HUES6 (cell line): Measurements from ENCODE around the gene TMEM121.

Source experiments
- H3K27ac ChIP-seq: 2 replicates; pipeline ENCODE4 v1.7.0; 2013; ENCODE audit warnings: low read depth, mild to moderate bottlenecking, low read length, inconsistent platforms
- H3K27me3 ChIP-seq: 2 replicates; pipeline ENCODE4 v1.6.1; 2013; ENCODE audit warnings: low read length; ENCODE audit not compliant: control insufficient read depth, insufficient read depth
- H3K36me3 ChIP-seq: 2 replicates; pipeline ENCODE4 v1.6.1; 2013; ENCODE audit warnings: low read length; ENCODE audit not compliant: control insufficient read depth, insufficient read depth
- H3K4me1 ChIP-seq: 2 replicates; pipeline ENCODE4 v1.6.1; 2013; ENCODE audit warnings: low read length; ENCODE audit not compliant: control insufficient read depth, insufficient read depth
- H3K4me3 ChIP-seq: 2 replicates; pipeline ENCODE4 v1.5.1; 2013; ENCODE audit warnings: low read depth, low read length
- H3K9ac ChIP-seq: one replicate; pipeline ENCODE4 v1.6.1; 2013; ENCODE audit warnings: mild to moderate bottlenecking, low read length
- H3K9me3 ChIP-seq: 2 replicates; pipeline ENCODE4 v1.6.1; 2013; ENCODE audit warnings: low read depth, low read length; ENCODE audit not compliant: control insufficient read depth, insufficient read depth

The TMEM121 gene

DNA sequence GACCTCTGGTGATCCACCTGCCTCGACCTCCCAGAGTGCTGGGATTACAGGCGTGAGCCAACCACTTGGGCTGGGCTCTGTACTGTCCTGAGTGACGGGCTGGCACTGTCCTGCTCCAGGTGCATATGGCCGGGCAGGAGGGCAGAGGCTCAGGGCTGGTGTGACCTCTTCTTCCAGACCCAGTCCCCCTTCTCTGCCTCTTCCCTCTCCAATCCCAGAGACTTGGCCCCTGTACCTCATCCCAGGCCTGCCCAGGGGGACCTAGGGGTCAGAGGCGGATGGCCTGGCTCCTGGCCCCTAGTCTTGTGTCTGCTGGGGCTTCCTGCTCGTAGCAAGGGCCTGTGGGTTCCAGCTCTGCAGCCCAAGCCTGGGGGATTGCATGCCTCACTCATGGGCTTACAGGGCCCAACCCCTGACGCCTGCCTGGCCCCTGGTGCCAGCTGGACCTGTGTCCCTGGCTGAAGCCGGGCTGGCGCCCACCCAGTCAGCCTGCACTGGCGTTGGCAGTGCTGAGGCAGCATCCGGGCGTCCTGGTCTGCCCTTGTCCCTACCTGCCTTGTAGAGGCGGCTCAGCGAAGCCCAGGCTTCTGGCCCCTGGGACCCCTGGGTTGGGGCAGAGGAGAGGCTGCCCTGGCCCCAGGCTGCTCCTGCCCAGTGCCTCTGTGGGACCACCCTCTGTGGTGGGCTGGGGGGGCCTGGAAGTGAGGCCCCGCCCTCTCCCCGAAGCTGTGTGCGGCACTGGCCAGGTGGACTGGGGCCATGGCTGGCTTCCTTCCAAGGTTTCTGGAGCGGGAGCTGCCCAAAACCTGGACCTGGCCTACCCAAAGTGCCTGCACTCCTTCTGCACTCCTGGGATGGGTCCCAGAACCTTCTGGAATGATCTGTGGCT lies 31.0 kb upstream of the TMEM121 start:
- Histone ChIP-seq H3K36me3 (peaks cover 6% of the 10 kb centered on the region; the same call in 1 of the 2 replicates), H3K4me1 (peaks cover 7% of the 10 kb centered on the region; the same call in 1 of the 2 replicates)

DNA sequence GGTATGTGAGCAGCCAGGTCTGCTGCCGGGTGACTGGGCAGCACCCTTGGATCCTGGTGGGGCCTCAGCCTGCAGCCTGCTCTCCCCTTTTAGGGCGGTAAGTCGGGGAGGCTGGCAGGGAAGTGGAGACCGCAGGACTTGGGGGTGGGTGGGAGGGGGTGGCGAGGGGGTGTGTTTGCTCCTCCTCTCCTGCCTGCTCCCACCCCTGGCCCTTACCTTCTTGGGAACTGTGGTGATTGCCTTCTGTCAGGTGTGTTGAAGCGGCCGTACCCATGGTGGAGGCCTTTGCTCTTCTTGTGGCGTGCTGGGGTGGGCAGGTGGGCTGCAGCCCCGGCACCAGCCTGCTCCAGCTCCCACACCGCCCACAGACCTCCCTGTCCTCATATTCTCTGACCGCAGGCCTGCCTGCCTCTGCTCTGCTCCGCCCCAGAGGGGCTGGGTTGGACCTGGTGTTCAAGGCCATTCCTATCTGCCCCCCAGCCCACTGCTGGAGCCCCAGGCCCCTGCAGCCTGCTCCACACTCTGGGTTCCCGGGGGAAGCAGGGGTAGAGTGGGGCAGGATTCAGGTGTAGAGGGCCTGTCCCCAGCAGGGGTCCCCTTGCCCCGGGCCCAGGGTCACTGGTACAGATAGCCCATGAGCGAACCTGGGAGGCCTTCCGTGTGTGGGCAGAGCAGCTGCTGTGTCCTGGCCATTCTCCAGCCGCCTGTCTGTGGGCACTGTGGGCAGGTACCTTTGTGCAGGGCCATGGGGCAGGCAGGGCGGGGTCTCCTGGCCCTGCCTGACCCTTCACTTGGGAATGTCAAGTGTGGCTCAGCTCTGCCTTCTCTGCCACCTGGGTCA lies 30.2 kb upstream of the TMEM121 start:
- H3K27me3 ChIP-seq: no peaks in the 10 kb centered on the region
- no peak overlapping the region for H3K27ac ChIP-seq
- H3K36me3 ChIP-seq: peaks cover 6% of the 10 kb centered on the region; the same call in 1 of the 2 replicates
- H3K9me3 ChIP-seq: no peaks in the 10 kb centered on the region
- no peak overlapping the region for H3K9ac ChIP-seq
- H3K4me3 ChIP-seq: no peak overlapping the region
- peaks cover 10% of the 10 kb centered on the region; the same call in 1 of the 2 replicates for H3K4me1 ChIP-seq

More for the DNA sequence above, 31.0 kb upstream of the TMEM121 start:
- Histone ChIP-seq H3K27me3 (no peaks in the 10 kb centered on the region), H3K9me3 (no peaks in the 10 kb centered on the region), H3K4me3 (no peak overlapping the region), H3K9ac (no peak overlapping the region), H3K27ac (no peak overlapping the region; the same call in 1 of the 2 replicates)

DNA sequence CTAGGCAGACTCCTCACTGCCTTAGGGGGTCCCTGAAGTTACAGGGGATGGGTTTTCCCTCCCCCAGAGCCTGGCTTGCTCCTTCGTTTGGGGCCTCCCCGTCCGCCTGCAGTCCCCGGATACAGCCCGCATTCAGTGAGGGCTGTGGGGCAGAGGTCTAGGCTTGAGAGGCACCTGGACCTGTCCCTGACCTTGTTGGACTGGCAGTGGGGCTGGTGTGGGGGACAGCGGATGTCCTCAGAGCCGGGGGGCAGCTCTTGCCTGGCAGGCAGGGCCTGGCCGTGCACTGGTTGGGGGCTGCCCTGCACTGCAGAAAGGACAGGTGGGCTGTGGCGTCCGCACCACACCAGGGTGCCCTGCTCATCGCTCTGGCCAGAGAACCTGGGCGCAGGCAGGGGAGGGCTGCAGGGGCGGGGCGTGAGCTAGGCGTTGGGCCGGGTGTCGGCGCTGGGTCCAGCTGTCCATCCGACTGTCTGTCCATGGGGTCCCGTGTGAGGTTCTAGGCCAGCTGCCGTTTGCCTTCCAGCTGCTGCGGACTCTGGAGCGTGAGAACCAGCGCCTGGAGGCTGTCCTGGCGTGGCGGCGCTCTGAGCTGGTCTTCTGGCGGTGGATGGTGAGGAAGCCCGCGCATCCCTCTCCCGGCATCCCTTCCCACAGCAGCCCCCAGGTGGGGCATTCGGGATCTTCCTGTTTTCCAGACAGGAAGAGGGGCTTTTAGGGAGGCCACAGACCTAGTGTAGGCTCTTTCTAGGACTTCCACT lies 29.4 kb upstream of the TMEM121 start:
- Histone ChIP-seq H3K9ac (no peak overlapping the region), H3K4me3 (no peak overlapping the region), H3K27ac (no peak overlapping the region), H3K4me1 (peaks cover 7% of the 10 kb centered on the region; the same call in 1 of the 2 replicates), H3K27me3 (no peaks in the 10 kb centered on the region), H3K36me3 (peaks cover 6% of the 10 kb centered on the region; the same call in 1 of the 2 replicates), H3K9me3 (no peaks in the 10 kb centered on the region)

DNA sequence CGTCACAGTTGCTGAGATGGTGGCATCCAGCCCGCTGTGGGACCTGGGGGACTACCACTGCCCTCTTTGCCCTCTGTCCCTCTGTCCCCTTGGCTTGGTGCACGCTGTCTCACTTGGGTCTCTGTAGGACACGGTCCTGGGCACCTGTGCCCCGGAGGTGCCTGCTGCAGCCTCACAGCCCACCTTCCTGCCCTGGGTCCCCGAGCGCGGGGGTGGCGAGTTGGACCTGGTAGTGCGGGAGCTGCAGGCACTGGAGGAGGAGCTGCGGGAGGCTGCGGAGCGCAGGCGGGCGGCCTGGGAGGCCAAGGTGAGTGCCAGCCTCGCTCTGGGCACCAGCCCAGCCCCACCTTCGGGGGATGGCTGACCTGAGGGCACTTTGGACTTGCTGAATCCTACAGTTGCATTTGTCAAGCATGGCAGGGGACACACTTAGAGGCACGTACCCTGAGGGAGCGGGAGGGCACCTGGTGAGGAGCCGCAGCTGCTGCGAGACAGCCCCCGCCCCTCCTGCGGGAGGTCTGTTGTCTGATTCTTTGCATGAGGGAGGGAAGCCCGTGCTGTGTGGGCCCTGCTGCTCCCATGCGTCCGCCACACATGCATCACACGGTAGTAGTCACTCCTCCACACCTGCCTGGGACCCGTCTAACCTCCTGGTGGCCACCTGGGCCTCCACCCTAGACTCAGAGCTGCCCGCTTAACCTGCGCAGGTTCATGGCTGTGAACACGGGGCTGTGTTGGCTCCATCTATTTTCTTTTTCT lies 28.5 kb upstream of the TMEM121 start:
- Histone ChIP-seq H3K9me3 (no peaks in the 10 kb centered on the region; the same call in 1 of the 2 replicates), H3K36me3 (peaks cover 6% of the 10 kb centered on the region; the same call in 1 of the 2 replicates), H3K27me3 (no peaks in the 10 kb centered on the region), H3K4me3 (no peak overlapping the region), H3K4me1 (peaks cover 7% of the 10 kb centered on the region; the same call in 1 of the 2 replicates), H3K9ac (no peak overlapping the region), H3K27ac (no peak overlapping the region)

DNA sequence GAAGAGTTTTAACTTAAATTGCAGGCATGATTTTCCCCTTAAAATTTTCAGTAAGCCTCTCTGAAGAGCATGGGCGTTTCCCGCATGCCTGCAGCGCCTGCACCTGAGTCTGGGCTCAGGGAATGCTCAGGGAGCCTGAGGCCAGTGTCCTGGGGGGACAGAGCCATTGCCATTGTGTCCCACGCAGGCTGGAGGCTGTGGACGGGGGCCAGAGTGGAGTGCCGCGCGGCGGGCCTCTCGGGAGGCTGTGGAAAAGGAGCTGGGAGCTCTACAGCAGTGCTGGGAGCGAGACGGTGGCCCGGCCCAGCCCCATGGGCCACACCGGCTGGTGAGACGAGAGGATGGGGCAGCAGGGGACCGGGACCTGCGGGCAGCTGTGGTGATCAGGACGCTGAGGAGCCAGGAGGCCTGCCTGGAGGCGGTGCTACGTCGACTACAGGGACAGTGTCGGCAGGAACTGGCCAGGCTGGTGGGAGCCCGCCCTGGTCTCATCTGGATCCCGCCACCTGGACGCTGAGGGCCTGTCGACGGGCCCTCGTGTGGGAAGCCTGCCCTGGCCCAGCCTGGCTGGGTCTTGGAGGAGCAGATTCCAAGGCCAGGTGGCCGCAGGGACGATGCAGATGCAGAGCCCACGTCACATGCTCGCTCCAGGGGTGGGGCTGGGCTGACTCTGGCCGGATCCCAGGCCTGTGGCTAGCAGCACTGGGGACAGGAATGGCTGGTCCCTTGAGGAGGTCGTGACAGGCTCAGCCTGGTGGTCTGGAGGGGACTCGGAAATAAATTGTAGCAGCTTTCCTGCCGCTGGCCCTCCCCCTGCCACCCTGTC lies 27.7 kb upstream of the TMEM121 start:
- H3K27ac ChIP-seq: peak overlapping the region; percentile 33; the same call in 1 of the 2 replicates
- no peaks in the 10 kb centered on the region; the same call in 1 of the 2 replicates for H3K9me3 ChIP-seq
- H3K9ac ChIP-seq: no peak overlapping the region
- H3K4me1 ChIP-seq: peaks cover 7% of the 10 kb centered on the region; the same call in 1 of the 2 replicates
- no peak overlapping the region for H3K4me3 ChIP-seq
- no peaks in the 10 kb centered on the region for H3K27me3 ChIP-seq
- peaks cover 3% of the 10 kb centered on the region; the same call in 1 of the 2 replicates for H3K36me3 ChIP-seq

DNA sequence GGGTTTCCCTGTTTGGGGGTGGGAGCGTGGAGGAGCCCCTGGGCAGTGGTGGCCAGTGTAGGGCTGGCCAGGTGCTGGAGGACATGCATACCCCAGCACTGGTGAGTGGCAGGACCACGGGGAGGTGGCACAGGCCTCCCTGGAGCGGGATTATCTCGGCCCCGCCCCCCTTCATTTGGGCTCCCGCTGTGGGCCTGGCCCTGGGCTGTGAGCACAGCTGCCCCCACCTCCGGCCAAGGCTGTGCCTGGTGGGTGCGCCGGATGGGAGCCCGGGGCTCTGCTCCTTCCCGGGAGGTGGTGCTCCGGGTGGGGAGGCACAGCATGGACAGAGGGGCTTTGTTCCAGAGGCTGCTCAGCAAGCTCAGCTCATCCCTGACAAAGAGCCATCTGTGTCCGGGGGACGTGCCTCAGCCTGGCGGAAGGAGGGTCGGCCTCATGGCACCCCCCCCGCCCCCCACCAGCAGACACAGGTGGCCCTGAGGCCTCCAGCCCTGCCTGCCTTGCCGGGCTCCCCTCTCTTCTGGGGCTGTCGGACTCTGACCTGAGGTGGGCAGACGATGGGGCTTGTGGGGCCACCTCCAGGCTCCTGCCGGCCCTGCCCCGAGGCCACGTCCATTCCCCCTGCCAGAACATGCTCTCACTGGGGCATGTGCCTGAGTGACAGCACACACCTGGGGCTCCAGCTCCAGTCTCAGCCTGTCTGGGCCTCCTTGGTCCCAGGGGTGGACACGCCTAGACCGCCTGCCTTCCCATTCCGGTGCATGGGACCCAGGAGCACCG lies 26.9 kb upstream of the TMEM121 start:
- H3K4me1 ChIP-seq: peaks cover 7% of the 10 kb centered on the region; the same call in 1 of the 2 replicates
- no peak overlapping the region for H3K9ac ChIP-seq
- peaks cover 3% of the 10 kb centered on the region; the same call in 1 of the 2 replicates for H3K36me3 ChIP-seq
- H3K9me3 ChIP-seq: no peaks in the 10 kb centered on the region; the same call in 1 of the 2 replicates
- H3K4me3 ChIP-seq: no peak overlapping the region
- no peaks in the 10 kb centered on the region for H3K27me3 ChIP-seq
- peak overlapping the region; percentile 33; the same call in 1 of the 2 replicates for H3K27ac ChIP-seq

DNA sequence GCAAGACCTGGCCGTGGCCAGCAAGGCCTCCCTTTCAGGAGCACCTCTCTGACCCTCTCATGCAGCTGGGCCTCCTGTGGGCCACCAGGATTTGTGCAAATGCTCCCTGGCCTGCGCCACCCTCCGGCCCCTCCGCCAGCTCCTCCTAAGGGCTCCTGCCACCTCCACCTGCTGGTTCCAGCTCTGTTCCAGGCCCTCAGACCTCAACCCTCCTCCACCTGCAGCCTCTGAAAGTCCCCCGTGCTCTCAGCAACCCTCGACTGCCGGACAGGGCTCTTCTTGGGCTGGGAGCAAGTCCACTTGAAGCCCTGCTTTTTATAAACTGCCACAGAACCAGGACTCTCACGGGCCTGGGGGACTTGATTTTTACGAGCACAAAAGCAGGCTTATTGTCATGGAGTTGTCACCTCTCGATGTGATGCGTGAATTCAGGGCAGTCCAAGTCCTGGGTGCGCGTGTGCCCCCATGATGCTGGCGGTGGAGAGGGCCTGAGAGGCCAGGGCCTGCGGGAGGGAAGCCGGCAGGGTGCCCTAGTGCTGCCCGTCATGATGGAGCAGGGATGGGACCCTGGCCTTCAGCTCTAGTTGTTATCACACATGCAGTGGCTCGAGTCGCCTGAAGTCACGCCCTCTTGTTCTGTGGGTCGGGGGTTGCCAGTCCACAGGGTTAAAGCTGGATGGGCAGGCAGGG lies 26.2 kb upstream of the TMEM121 start:
- Histone ChIP-seq H3K4me1 (peaks cover 7% of the 10 kb centered on the region; the same call in 1 of the 2 replicates), H3K9ac (no peak overlapping the region), H3K36me3 (peaks cover 3% of the 10 kb centered on the region; the same call in 1 of the 2 replicates), H3K9me3 (no peaks in the 10 kb centered on the region; the same call in 1 of the 2 replicates), H3K4me3 (no peak overlapping the region), H3K27me3 (no peaks in the 10 kb centered on the region), H3K27ac (no peak overlapping the region)

DNA sequence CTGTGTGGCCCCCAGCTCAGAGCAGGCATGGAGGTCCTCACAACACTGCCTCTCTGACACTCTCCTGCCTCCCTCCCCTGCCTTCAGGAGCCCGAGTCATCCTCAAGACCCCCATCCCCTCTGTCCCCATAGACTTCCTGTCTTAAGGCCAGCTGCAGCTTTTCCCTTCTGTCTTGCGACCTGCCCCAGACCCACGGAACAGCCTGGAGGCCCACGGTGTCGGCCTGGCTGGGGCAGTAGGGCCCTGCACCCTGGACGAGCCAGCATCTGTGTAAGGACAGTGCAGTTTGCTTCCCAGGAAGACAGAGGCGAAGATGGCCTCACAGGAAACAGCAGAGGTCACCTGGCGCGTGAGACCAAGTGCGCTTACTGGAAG lies 25.7 kb upstream of the TMEM121 start:
- H3K27me3 ChIP-seq: no peaks in the 10 kb centered on the region
- peaks cover 3% of the 10 kb centered on the region; the same call in 1 of the 2 replicates for H3K36me3 ChIP-seq
- H3K27ac ChIP-seq: no peak overlapping the region
- H3K9me3 ChIP-seq: no peaks in the 10 kb centered on the region; the same call in 1 of the 2 replicates
- peaks cover 7% of the 10 kb centered on the region; the same call in 1 of the 2 replicates for H3K4me1 ChIP-seq
- H3K4me3 ChIP-seq: no peak overlapping the region
- H3K9ac ChIP-seq: no peak overlapping the region
